Gastrocnemius medialis (tissue), 4 donors: ENCODE results near the gene TUBGCP3. TPM values are rescaled to one million over a fixed set of nuclear protein-coding genes. Genes with fewer than 3 reads are reported as not detected.

Source experiments
- ATAC-seq, 2 donors: fragments of 150-250 bp; one replicate each; pipeline ENCODE4 v1.9.1; 2016
- DNase-seq, 2 donors: peaks; one replicate each; pipeline ENCODE4 v3.0.0-alpha.2; 2019
- H3K27ac ChIP-seq, 4 donors: fragments of 200-600 bp; sonication (generic); 1 replicate in 1 of 4; 2 replicates in 3 of 4; pipeline ENCODE4 v1.5.1; 2016 to 2018; ENCODE audit warnings: mild to moderate bottlenecking in 2 of 4, moderate library complexity in 1 of 4
- H3K27me3 ChIP-seq, 3 donors: fragments of 200-600 bp; sonication (generic) in 2 of 3; 1 replicate in 1 of 3; 2 replicates in 2 of 3; pipeline versions ENCODE4 v1.5.1 to v1.6.0; 2016 to 2019; ENCODE audit warnings: mild to moderate bottlenecking in 1 of 3, moderate library complexity in 1 of 3
- H3K36me3 ChIP-seq, 2 donors: fragments of 200-600 bp; sonication (generic) in 1 of 2; one replicate each; pipeline ENCODE4 v1.5.1; 2017 to 2018
- H3K4me1 ChIP-seq, 2 donors: fragments of 200-600 bp; sonication (generic) in 1 of 2; one replicate each; pipeline ENCODE4 v1.5.1; 2016 to 2017; ENCODE audit warnings: mild to moderate bottlenecking in 2 of 2
- H3K4me3 ChIP-seq, 4 donors: fragments of 200-600 bp; sonication (generic) in 3 of 4; 1 replicate in 1 of 4; 2 replicates in 3 of 4; pipeline ENCODE4 v1.5.1; 2016 to 2019; ENCODE audit warnings: mild to moderate bottlenecking in 2 of 4
- H3K9me3 ChIP-seq, 3 donors: fragments of 200-600 bp; sonication (generic) in 2 of 3; 1 replicate in 1 of 3; 2 replicates in 2 of 3; pipeline ENCODE4 v1.5.1; 2016 to 2019
- CTCF ChIP-seq, 5 experiments: fragments of 450-650 bp in 3 of 5; fragments of 200-600 bp in 2 of 5; sonication (generic) in 2 of 5; IDR thresholded peaks in 4 of 5; conservative IDR thresholded peaks in 1 of 5; 1 replicate in 4 of 5; 2 replicates in 1 of 5; pipeline ENCODE4 v1.5.1; 2016 to 2019; ENCODE audit warnings: antibody characterized with exemption in 5 of 5, mild to moderate bottlenecking in 3 of 5, moderate library complexity in 3 of 5
- POLR2A ChIP-seq, 2 donors: fragments of 450-650 bp; IDR thresholded peaks; one replicate each; pipeline ENCODE4 v1.6.1; 2017; ENCODE audit warnings: antibody characterized with exemption in 2 of 2, mild to moderate bottlenecking in 2 of 2, moderate library complexity in 2 of 2
- in situ Hi-C, 4 donors: fragments of 200-750 bp; cut with MboI; loops; one replicate each; pipeline versions ENCODE4 v1.15.0 to v1.8.0; 2017; ENCODE audit warnings: low sequenced_read_pairs in 4 of 4
- intact Hi-C: fragments of 100-400 bp; cut with DNase I; formaldehyde crosslinking; loops from one replicate; pipeline ENCODE4 v1.15.1; 2023; ENCODE audit warnings: low total_unique reads
- total RNA-seq, 4 donors: library from RNA; depleted of rRNA; stranded (reverse); fragments of >200 nt; gene quantifications; one replicate each; pipeline versions ENCODE4 v1.1.0 to v1.2.3, GENCODE V29; 2016

Gene TUBGCP3
- total RNA-seq, 4 donors from 2014 or later, result 10.0 to 14.3 (median 11.0) TPM

DNA sequence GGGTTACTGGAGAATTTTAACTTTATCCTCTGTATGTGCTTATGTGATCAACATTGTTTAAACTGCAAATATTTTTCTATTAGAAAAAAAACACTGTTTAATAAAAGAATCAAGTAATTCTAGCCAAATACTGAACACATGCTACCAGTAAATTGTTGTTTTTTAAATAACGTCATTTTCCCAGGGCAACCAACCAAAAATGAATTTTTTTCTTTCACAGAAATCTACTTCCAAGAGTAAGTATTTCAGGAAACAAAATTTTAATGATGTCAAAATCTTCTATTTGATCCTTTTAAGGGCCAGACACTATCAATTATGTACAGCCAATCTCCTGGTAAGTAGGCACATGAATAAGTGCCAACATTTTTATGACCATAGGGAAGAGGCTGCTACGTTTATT lies 57.1 kb downstream of the TUBGCP3 start:
- intact Hi-C loops, result loop anchor here (10.0 kb wide), 1 partner anchor 74 kb away; no protein-coding TSS in a partner anchor
- TF ChIP-seq CTCF (IDR thresholded peaks at IDR 0.05 in 4 of 5, conservative IDR thresholded peaks at IDR 0.05 in 1 of 5), result no peak
- no peak for TF ChIP-seq POLR2A (IDR thresholded peaks at IDR 0.05)
- Histone ChIP-seq H3K9me3 (no peaks in the 10 kb centered on the region), H3K36me3 (no peaks in the 10 kb centered on the region), H3K27me3 (no peaks in the 10 kb centered on the region), H3K4me1 (no peaks in the 10 kb centered on the region), H3K4me3 (no peak overlapping the region), H3K27ac (no peak overlapping the region)
- ATAC-seq (no peak), DNase-seq (no peak)
- in situ Hi-C loops, result no loop called here

DNA sequence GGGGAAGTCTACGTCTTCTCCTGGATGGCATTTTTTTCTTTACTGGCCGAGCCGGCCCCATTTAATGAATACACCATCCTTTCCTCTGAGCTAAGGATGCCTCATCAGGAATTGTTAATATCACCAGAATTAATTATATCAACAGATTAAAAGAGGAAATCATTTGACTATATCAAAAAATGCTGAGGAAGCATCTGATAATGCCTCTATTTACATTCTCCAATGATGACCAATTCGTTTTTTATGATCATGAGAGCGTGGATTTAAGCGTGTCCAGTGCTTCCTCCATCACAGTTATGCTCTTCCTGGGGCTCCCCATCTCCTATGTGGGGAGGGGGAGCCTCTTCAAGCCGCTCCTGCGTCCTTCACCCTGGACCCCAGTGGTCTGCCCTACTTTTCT lies 58.7 kb downstream of the TUBGCP3 start:
- Histone ChIP-seq H3K36me3 (no peaks in the 10 kb centered on the region), H3K9me3 (no peaks in the 10 kb centered on the region), H3K4me3 (no peak overlapping the region), H3K27me3 (no peaks in the 10 kb centered on the region), H3K4me1 (no peaks in the 10 kb centered on the region), H3K27ac (no peak overlapping the region)
- ATAC-seq (no peak), DNase-seq (no peak)
- TF ChIP-seq CTCF (IDR thresholded peaks at IDR 0.05 in 4 of 5, conservative IDR thresholded peaks at IDR 0.05 in 1 of 5), result no peak
- TF ChIP-seq POLR2A (IDR thresholded peaks at IDR 0.05), result no peak
- intact Hi-C loops (no loop called here), in situ Hi-C loops (no loop called here)

DNA sequence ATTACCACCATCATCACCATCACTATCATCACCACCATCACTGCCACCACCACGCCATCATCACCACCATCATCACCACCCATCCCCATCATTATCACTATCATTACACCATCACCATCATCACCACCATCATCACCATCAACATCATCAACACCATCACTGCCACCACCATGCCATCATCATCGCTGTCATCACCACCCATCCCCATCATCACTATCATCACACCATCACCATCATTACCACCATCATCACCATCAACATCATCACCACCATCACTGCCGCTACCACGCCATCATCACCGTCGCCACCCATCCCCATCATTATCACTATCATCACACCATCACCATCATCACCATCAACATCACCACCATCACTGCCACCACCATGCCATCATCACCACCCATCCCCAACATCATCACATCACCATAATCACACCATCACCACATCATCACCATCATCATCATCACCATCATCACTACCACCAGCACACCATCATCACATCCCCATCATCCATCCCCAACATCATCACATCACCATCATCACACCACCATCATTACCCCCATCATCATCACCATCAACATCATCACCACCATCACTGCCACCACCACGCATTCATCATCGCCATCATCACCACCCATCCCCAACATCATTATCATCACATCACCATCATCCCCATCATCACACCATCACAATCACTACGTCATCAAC lies 61.7 kb downstream of the TUBGCP3 start:
- Histone ChIP-seq H3K4me3 (no peak overlapping the region), H3K36me3 (peaks cover 0 to 10% of the 10 kb centered on the region in 2 donors), H3K4me1 (no peaks in the 10 kb centered on the region), H3K9me3 (no peaks in the 10 kb centered on the region), H3K27me3 (no peaks in the 10 kb centered on the region), H3K27ac (no peak overlapping the region)
- ATAC-seq (no peak), DNase-seq (no peak)
- no peak for TF ChIP-seq CTCF (IDR thresholded peaks at IDR 0.05 in 4 of 5, conservative IDR thresholded peaks at IDR 0.05 in 1 of 5)
- no peak for TF ChIP-seq POLR2A (IDR thresholded peaks at IDR 0.05)
- in situ Hi-C loops (no loop called here), intact Hi-C loops (no loop called here)

DNA sequence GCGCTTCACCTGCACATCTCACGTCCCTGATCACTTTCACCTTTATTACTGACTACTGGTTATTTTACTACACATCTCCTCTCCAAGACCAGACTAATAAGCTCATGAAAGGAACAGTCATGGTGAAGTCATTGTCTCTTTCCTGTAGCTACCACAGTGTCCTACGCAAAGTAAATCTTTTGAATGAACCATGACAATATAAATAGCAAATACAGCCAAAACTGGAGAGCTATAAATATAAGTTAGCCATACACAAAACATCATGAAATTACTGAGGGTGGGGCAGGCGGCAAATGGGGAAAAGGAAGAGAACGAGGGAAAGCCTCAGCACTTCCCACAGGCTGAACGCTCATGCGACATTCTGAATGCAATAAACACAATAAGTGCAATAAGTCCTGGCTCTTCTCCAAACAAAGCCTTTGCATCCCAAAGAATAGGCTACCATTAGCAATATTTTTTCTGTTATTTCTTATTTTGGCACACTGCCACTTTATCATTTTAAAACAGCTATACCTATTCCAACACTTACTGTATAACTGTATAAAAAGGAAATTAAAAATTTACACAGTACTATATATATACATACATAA lies 62.5 kb downstream of the TUBGCP3 start:
- in situ Hi-C loops, result no loop called here
- Histone ChIP-seq H3K4me3 (no peak overlapping the region), H3K27me3 (no peaks in the 10 kb centered on the region), H3K36me3 (peaks cover 0 to 17% of the 10 kb centered on the region in 2 donors), H3K9me3 (no peaks in the 10 kb centered on the region), H3K4me1 (no peaks in the 10 kb centered on the region), H3K27ac (no peak overlapping the region)
- intact Hi-C loops, result no loop called here
- DNase-seq (no peak), ATAC-seq (no peak)
- TF ChIP-seq CTCF (IDR thresholded peaks at IDR 0.05 in 4 of 5, conservative IDR thresholded peaks at IDR 0.05 in 1 of 5) (no peak), POLR2A (IDR thresholded peaks at IDR 0.05) (no peak)
